GM21367 (cell line): ENCODE results near the gene SLC17A4.

ENCODE experiments used
- ATAC-seq: cut with Tn5 transposase; IDR thresholded peaks from one replicate; pipeline ENCODE4 v1.9.1; 2021; ENCODE audit not compliant: unreplicated experiment

Gene SLC17A4, protein sequence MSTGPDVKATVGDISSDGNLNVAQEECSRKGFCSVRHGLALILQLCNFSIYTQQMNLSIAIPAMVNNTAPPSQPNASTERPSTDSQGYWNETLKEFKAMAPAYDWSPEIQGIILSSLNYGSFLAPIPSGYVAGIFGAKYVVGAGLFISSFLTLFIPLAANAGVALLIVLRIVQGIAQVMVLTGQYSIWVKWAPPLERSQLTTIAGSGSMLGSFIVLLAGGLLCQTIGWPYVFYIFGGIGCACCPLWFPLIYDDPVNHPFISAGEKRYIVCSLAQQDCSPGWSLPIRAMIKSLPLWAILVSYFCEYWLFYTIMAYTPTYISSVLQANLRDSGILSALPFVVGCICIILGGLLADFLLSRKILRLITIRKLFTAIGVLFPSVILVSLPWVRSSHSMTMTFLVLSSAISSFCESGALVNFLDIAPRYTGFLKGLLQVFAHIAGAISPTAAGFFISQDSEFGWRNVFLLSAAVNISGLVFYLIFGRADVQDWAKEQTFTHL

DNA sequence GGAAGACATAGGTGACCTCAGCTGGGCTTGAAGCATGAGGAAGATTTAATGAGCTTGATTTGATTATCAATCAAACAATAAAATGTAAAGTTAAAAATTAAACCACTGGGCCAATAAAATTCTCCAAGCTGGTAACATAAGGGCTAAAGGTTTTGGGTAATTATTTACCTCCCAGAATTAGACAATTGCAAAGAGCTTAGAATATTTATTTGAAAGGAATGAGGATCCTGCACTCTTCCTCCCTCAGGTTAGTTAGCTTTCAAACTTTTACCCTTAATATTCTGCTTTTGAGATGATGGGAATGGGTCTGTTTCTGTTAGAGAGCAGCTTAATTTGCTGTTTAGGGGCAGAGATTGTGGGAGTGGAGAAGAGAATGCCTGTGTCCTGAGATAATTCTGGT, at the start of gene SLC17A4:
SLC17A4 (plus strand) TSS at position 208 of the 400 bp plus-strand sequence. CDS start 7,221 bp downstream, outside the sequence.
- no peak for ATAC-seq

- no peak for ATAC-seq
Measured at GRCh38 chr6:25706314-25707014, 48.1 kb upstream of the SLC17A4 start.

GRCh38 chr6:25709761-25710160, 44.8 kb upstream of the SLC17A4 start:
- ATAC-seq = no peak

DNA sequence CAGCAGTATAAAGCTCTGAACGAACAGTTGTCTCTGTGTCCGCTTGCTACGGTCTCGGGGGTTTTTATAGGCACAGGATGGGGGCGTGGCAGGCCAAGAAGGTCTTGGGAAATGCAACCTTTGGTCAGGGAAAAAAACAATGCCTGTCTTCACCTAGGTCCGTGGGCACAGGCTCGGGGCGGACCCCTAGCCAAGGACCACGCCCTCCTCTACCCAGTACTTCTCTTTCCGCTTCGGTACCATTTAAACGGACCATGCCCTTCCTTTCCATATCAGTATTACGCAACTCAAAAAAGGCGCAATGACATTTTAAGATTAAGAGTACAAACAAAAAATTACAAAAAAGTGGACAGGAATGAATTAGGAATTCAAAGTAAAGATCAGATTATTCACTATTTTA, 44.3 kb upstream of the SLC17A4 start:
- ATAC-seq = no peak

DNA sequence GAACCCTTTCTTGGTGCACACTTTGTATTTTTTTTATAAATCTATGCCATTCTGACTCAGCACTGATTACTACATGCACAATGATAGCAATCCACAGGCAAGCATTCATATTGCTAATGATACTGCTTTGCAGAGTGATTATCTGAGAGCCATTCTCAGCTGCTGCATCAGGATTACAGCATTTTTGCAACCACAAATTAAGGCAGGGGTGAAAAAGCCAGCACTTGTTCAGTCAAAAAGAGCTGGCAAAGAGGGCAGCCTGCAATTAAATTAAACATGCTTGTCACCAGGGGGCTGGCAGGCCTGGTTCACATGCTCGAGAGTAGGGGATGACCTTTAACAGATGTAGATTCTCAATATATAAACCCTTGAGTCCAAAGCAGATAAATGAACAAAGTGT, 40.7 kb upstream of the SLC17A4 start:
- ATAC-seq = no peak

- ATAC-seq = no peak
Measured at GRCh38 chr6:25714765-25715164, 39.8 kb upstream of the SLC17A4 start.

- no peak for ATAC-seq
Measured at GRCh38 chr6:25715794-25716193, 38.7 kb upstream of the SLC17A4 start.

DNA sequence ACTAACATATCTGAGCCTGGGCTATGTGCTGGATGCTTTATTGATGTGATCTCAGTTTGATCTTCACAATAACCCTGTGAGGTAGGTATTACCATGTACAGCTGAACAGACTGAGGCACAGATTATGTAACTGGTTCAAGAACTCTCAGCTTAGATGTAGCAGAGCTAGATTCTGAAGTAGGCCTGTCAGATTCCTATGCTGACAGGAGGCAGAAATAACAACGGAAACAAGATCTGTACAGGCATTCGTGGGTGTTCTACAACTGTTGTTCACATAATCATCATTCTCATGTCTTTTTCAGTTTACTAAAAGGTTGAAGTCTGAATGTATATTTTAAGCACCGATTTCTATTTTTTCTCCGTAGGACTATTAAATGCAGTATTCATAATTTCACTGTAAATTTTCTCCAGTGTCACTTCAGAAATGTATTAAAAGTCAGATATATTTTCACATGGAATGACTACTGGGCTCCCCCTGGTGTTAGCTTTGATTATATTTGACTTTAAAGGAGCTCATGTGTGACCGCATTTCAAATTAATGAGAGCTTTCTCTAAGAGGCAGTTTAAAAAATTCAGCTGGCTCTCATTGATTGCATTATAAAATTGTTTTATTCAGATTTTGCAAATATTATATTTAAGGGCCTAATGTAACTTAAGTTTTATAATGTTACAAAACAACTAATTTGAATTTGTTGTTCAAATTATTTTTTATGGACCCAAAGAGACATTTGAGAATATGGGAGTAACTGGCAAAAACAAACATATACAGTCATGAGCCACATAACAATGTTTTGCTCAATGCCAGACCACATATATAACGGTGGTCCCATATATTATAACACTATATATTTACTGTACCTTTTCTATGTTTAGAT, 36.4 kb upstream of the SLC17A4 start:
- ATAC-seq = no peak

DNA sequence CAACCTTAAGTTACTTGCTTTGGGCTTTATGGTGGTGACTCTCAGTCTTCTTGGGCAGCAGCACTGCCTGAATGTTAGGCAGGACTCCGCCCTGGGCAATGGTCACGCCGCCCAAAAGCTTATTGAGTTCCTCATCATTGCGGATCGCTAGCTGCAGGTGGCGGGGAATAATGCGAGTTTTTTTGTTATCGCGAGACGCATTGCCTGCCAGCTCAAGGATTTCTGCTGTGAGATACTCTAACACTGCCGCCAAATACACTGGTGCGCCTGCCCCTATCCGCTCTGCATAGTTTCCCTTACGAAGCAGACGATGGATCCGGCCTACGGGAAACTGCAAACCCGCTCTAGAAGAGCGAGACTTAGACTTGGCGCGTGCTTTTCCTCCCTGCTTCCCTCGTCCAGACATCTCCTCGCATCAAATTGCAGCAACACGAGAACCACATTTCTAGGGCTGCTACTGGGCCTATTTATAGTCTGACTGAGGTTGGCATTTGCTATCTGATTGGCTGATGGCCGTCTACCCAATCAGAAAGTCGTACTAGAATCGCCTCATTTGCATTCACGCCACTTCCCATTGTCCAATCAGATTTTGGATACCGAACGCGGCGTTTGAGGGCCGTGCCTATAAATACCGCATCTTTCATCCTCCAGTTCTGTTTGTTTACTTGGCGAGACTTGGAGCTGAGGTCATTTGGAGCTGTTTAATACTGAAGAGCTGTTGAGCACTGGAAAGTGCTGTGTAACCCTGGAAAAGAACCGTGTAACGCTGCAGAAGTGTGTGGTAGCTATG, 28.2 kb upstream of the SLC17A4 start:
- no peak for ATAC-seq

- no peak for ATAC-seq
Measured at GRCh38 chr6:25727028-25727427, 27.5 kb upstream of the SLC17A4 start.

DNA sequence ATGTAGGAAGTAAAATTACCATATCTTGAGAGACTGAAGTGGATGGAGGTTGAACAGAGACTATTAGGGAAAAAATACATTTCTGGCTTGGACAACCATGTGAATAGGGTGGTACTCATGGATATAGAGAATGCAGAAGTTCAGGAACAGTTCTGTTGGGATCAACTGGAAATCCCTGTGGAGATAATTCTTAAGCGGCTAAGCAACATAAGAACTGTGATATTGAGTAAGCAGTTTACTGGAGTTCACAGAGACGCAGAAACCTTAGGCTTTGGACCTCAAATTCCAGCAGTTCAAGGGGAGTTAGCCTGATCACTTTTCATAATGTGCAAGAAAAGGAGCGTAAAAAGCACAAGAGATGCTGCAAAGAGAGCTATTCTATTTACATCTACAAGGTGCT, 23.6 kb upstream of the SLC17A4 start:
- ATAC-seq = no peak

- ATAC-seq = no peak
Measured at GRCh38 chr6:25731721-25732120, 22.8 kb upstream of the SLC17A4 start.

- ATAC-seq = no peak
Measured at GRCh38 chr6:25732468-25733198, 21.9 kb upstream of the SLC17A4 start.

DNA sequence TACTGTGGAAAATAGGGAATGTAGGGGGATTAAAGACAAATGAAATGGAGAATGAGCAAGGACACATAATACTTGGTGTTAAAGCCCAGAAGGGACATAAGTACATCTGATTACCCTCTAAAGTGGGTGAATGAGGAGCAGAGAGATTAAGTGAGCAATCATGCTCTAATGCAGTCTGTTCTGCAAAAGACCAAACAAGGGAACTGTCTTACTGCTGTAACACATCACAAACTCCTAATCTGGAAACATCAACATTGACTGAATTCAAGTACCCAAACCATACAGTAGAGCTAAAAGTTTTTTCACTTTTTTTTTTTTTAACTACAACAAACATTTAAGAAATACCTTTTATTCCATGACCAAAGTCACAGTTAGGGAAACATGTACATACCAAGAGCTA, 19.3 kb upstream of the SLC17A4 start:
- ATAC-seq = no peak

DNA sequence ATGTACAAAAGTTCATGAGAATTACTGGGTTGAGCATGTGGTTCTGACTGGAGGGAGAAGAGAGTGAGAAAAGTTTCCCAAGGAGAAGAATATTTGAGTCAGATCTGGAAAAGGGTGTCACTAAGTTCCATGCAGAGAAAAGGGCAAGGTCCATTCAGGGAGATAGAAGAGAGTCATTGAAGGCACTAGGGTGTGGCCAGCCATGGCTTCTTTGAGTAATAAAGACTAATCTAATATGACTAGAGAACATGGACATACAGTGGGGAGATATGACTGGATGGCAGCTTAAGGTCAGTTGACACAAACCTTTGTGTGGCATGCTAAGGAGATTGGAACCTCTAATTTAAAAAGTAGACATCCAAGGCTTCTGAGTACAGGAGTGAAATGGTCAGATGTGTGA, 10.7 kb upstream of the SLC17A4 start:
- ATAC-seq = no peak

- ATAC-seq = no peak
Measured at GRCh38 chr6:25745836-25746235, 8.7 kb upstream of the SLC17A4 start.

GRCh38 chr6:25746968-25747367, 7.6 kb upstream of the SLC17A4 start:
- no peak for ATAC-seq

GRCh38 chr6:25747477-25747876, 7.1 kb upstream of the SLC17A4 start:
- no peak for ATAC-seq

DNA sequence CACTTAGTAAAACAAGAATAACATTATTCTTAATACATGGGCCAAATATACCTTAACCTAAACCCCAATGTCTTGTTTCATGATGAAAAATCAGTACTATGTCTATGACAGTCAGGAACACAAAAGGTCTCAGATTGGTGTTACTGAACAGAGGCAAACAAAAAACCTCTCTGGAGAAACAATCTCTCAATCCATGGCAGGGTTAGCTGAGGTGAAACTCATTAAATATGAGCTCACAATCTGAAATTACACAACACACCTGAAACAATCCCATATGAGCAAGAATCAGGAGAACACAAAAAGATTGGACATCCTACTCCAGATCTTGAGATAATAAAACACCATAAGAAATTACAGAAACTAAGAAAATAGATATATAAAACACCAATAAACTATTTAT, 6.5 kb upstream of the SLC17A4 start:
- ATAC-seq = no peak
